ENCODE data around the gene KLHL26. TPM values are rescaled to one million over a fixed set of nuclear protein-coding genes. Genes with fewer than 3 reads are reported as not detected.

KLHL26 gene
- total RNA-seq, 1 donor from 2014 or later: 8.3 TPM

DNA sequence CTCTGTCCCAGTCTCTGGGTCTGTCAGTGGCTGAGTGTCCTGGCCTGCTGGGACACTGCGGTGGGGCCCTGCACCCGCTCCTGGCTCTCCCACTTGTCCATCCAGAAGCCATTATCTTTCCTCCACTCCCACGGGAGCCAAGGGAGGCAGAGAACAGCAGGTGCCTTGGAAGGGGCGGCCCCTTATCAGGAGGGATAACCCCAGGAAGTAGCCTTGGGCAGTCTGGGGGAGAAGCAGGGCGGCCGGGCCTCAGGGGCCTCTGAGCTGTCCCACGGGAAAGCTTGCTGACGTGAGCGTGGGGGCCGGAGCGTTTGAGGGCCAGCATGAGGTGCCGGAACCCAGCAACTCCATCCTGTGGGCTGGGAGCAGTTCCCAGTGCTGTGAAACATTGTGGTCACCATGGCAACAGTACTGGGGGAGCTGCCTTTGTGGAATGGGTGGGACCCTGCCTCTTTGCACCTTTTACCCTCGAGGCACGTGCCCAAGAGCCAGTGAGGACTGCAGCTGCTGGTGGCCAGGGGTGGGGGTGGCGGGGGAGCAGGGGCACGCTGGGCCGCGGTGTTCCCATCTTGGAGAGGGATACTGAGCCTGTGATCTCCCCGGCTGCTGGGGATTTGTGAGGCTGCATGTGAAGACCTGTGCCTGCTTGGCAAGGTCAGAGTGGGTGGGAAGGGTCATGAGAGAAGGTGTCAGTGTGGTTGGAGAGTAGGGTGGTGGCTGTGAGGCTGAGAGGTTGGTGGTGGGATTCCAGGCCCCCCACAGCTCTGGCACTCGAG is 20.9 kb downstream of the KLHL26 start:
- intact Hi-C loops (cut with DNase I): no loop called here
- H3K4me1 ChIP-seq: peaks cover 43% of the 10 kb centered on the region
- H3K27ac ChIP-seq: peak overlapping the region; percentile 90
- DNase-seq (ENCODE audit: extremely low spot score in 2 of 2): no peak
- H3K4me3 ChIP-seq: no peak overlapping the region
- TF ChIP-seq POLR2A (IDR thresholded peaks at IDR 0.05) (no peak), POLR2AphosphoS5 (IDR thresholded peaks at IDR 0.05; ENCODE audit: insufficient read depth in 1 of 2, low read depth in 1 of 2) (peak; percentile 45 to 73), CTCF (IDR thresholded peaks at IDR 0.05) (no peak)
- no peaks in the 10 kb centered on the region for H3K27me3 ChIP-seq
- no peaks in the 10 kb centered on the region for H3K9me3 ChIP-seq
- H3K36me3 ChIP-seq: no peaks in the 10 kb centered on the region

DNA sequence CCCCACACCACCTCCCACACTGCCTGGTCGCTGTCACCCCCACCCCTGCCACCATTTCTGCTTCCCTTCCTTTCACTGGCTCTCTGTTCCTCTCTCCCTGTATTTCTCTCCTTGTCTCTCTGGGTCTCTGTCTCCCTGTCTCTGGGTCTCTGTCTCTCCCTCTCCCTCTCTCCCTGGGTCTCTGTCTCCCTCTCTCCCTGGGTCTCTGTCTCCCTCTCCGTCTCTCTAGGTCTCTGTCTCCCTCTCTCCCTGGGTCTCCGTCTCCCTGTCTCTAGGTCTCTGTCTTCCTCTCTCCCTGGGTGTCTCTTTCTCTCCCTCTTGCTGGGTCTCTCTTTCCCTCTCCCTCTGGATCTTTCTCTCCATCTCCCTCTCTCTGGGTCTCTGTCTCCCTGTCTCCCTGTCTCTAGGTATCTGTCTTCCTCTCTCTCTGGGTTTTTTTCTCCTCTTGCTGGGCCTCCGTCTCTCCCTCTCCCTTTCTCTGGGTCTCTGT is 21.6 kb downstream of the KLHL26 start:
- Histone ChIP-seq H3K27me3 (no peaks in the 10 kb centered on the region), H3K4me1 (peaks cover 43% of the 10 kb centered on the region), H3K36me3 (no peaks in the 10 kb centered on the region), H3K4me3 (no peak overlapping the region), H3K9me3 (no peaks in the 10 kb centered on the region), H3K27ac (peak overlapping the region; percentile 90)
- intact Hi-C loops (cut with DNase I): no loop called here
- TF ChIP-seq POLR2AphosphoS5 (IDR thresholded peaks at IDR 0.05; ENCODE audit: insufficient read depth in 1 of 2, low read depth in 1 of 2): no peak
- TF ChIP-seq CTCF (IDR thresholded peaks at IDR 0.05): no peak
- TF ChIP-seq POLR2A (IDR thresholded peaks at IDR 0.05): no peak
- no peak for DNase-seq (ENCODE audit: extremely low spot score in 2 of 2)

GRCh38 chr19:18659281-18660050 is 22.6 kb downstream of the KLHL26 start:
- TF ChIP-seq CTCF (IDR thresholded peaks at IDR 0.05) (no peak), POLR2AphosphoS5 (IDR thresholded peaks at IDR 0.05; ENCODE audit: insufficient read depth in 1 of 2, low read depth in 1 of 2) (peak; percentile 39 to 81), POLR2A (IDR thresholded peaks at IDR 0.05) (peak in 1 of 2 donors; percentile 20)
- H3K36me3 ChIP-seq: no peaks in the 10 kb centered on the region
- H3K4me3 ChIP-seq: peak overlapping the region in 1 of 2 donors; percentile 6
- peak overlapping the region; percentile 90 for H3K27ac ChIP-seq
- no peaks in the 10 kb centered on the region for H3K9me3 ChIP-seq
- peaks cover 43% of the 10 kb centered on the region for H3K4me1 ChIP-seq
- H3K27me3 ChIP-seq: no peaks in the 10 kb centered on the region
- intact Hi-C loops (cut with DNase I): no loop called here
- DNase-seq (ENCODE audit: extremely low spot score in 2 of 2): no peak

DNA sequence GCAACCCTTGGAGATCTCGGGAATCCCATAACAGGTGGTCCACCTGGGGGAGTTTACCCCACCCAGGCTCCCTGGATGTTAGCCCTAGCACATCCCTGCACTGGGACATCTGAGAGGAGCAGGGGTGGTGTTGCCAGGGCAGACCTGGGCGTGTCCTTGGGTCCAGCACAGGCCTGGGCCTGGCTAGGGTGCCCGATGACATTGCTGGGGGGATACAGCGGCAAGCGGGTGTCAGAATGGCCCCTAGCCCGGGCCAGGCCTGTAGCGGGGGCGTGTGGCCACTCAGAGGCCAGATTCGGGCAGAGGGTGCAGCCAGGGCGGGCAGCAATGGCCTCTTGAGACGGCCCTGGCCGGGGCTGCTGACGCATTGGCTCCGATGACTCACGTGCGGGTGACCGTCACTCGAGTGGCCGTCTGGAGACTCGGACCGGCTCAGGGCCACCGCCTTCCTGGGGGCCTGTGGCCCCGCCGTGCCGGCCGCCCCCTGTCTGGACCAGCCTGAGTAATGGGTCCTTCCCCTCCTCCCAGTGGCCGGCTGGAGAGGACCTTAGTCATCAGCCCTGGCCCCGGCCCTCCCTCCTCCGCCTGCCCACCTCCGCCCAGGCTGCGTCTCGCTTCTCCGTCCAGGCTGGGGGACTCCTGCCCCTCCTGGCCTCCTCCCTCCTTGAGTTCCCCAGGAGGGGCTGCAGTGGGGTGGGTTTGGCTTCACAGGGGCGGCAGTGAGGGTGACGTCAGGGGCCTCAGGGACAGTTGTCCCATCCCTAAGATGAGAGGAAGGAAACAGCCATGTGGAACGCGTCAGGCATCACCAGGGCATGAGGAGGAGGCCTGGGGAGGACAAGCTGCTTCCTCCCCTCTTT is 23.5 kb downstream of the KLHL26 start:
- TF ChIP-seq POLR2AphosphoS5 (IDR thresholded peaks at IDR 0.05; ENCODE audit: insufficient read depth in 1 of 2, low read depth in 1 of 2) (peak in 1 of 2 donors; percentile 71), POLR2A (IDR thresholded peaks at IDR 0.05) (no peak), CTCF (IDR thresholded peaks at IDR 0.05) (no peak)
- peak overlapping the region; percentile 3 to 8 for H3K4me3 ChIP-seq
- peak overlapping the region; percentile 90 for H3K27ac ChIP-seq
- H3K36me3 ChIP-seq: no peaks in the 10 kb centered on the region
- H3K4me1 ChIP-seq: peaks cover 43% of the 10 kb centered on the region
- no peaks in the 10 kb centered on the region for H3K27me3 ChIP-seq
- no peak for DNase-seq (ENCODE audit: extremely low spot score in 2 of 2)
- no peaks in the 10 kb centered on the region for H3K9me3 ChIP-seq
- intact Hi-C loops (cut with DNase I): no loop called here

Data from vagina (tissue), 2 donors.